ENCODE data around the gene LRRC27.

DNA sequence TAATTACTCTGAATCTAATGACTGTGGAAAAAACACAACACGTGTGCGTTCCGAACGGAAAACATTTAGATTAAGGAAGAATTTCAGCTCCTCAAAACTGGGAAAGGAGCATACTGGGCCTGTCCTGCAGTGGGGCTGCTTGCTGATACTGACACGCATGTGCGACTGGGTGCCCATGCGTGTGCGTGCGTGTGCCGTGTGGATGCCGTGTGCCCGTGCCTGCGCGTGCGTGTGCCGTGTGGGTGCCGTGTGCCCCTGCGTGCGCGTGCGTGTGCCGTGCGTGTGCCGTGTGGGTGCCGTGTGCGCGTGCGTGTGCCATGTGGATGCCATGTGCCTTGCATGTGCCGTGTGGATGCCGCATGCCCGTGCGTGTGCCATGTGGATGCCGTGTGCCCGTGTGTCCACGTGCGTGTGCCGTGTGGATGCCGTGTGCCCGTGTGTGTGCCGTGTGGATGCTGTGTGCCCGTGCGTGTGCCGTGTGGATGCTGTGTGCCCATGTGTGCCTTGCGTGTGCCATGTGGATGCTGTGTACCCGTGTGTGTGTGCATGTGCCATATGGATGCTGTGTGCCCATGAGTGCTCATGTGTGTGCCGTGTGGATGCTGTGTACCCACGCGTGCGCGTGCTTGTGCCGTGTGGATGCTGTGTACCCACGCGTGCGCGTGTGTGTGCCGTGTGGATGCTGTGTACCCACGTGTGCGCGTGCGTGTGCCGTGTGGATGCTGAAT, 93.2 kb downstream of the LRRC27 start:
- TF ChIP-seq CTCF (IDR thresholded peaks at IDR 0.05; ENCODE audit: low read depth, low read length), result no peak
- TF ChIP-seq EZH2phosphoT487 (IDR thresholded peaks at IDR 0.05; ENCODE audit: low read depth), result no peak

Data from OCI-LY3 (cell line).